Activated CD4-positive, CD25-positive, alpha-beta regulatory T cell treated with anti-CD3 and anti-CD28 coated beads, Interleukin-2, amount 50 U/mL, for 16 hours (primary cell): ENCODE results near the gene ATG10.
"Not testable (repeated sequence)": the region's sequence is repeated elsewhere in the genome, so short reads cannot be mapped to it uniquely, and the experiment has no call there.

Experiments used
- DNase-seq: peaks from one replicate; pipeline ENCODE4 v3.0.0-alpha.2; 2020; ENCODE audit warnings: low read depth, low spot score

Gene ATG10

GRCh38 chr5:81971712-81972491 lies at the start of gene ATG10:
Gene ATG10, plus strand, starts transcription at chr5:81972023. Its CDS starts 15,548 bp downstream, at chr5:81987571.
- peak; percentile 70 for DNase-seq

DNA sequence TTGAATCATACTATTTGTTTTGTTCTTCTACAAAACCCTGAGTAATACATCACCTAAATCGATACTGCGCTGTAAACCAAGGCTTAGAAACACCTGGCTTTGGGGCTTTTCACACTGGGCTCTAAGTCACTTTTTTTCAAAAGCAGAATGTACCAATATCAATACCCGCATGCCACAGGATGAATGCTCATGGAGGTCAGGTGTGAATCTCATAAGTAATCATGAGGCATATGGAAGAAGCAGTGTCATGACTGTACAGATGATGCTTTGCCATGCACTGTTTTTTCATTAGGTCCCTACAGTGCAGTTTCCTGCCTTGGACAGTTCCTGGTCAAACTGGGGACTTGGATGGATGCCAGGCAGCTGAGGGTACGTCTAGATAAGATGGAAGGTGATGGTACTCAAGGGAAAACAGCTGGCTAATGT lies 49.0 kb upstream of the ATG10 start:
- no peak for DNase-seq

DNA sequence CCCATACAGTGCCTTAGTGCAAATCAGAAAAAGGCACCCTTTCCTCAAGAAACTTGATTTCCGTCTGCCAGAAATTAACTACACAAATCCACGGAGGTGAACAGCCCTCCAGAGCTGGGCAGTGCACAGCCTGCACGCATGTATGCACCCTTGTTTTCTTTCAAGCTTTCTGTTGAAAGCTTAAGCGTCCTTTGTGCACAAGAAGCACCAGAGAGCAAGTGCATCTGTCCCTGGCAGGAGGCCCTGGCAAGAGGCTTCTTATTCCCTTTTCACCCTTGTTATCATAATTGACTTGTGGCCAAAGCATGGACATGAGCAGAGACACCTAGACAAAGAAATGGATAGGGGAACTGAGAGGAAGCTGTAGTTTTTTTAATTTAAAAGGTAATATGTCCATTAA lies 47.4 kb upstream of the ATG10 start:
- no peak for DNase-seq

GRCh38 chr5:81925009-81925408 lies 46.8 kb upstream of the ATG10 start:
- no peak for DNase-seq

DNA sequence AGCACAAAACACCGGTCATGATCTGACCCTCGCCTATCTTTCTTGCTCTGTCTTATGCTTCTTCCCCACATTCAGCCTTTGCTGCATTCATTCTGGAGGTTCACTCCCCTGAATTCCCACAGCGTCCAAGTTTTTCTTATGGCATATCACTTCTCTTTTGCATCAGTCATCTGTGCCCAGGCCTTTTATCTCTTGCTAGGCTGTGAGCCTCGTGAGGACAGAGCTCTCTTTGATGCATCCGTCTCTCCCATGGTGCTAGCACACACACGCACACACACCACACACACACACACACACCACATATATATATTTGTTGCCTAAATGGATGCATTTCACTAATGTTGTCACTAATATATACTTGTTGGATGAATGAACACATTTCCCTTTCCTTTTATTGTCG lies 45.8 kb upstream of the ATG10 start:
- DNase-seq, result no peak

- DNase-seq, result no peak
Observed at GRCh38 chr5:81936066-81936465, 35.8 kb upstream of the ATG10 start.

- DNase-seq, result no peak
Observed at GRCh38 chr5:81936750-81937149, 35.1 kb upstream of the ATG10 start.

DNA sequence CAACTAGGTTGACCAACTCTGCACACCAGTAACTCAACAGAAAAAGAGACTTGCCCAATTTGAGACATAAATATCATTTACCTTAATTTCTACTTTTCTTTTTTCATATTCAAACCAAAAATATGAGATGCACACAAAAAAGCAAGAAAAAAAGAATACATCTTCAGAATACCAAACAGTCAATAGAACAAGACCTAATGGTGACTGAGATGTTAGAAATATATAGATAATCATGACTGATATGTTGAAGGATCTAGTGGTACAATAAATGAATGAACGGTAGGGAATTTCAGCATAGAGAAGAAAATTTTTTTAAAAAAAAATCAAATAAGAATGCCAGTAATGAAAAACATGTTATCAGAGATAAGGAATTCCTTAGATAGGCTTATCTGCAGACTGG lies 29.1 kb upstream of the ATG10 start:
- DNase-seq, result no peak

DNA sequence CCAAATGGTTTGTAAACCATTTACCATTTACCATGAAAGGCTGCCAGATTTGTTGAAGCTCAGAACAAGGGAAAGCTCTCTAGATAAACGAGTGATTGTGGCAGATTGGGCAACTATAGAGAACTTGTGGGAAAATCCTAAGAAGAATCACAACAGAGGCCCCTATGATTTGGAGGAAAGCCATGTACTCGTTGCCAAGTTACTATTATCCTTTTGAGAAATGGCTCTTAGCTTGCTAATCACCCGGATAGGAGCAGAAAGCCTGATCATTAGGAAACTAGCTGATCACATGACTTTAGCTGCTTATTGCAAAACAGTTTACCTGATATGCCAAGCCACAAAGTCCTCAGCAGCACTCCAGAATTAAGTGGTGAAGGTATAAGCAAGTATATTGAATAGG lies 23.5 kb upstream of the ATG10 start:
- no peak for DNase-seq

DNA sequence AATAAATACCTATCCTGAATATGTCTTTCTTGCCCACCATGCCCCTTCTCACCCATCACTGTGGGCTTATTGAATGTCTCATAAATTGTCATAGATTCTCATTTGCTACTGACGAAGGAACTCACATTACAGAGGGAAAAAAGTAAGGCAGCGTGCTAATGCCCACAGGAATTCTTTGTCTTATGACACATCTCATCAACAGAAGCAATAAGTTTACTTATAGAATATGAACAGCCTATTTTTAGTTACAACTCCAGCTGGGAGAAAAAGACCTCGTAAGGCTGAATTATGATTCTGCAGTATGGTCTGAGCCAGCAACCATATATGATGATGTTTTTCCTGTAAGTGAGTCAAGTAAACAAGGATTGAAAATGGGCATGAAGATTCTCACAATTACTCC lies 22.4 kb upstream of the ATG10 start:
- no peak for DNase-seq

GRCh38 chr5:81950996-81951395 lies 20.8 kb upstream of the ATG10 start:
- no peak for DNase-seq

DNA sequence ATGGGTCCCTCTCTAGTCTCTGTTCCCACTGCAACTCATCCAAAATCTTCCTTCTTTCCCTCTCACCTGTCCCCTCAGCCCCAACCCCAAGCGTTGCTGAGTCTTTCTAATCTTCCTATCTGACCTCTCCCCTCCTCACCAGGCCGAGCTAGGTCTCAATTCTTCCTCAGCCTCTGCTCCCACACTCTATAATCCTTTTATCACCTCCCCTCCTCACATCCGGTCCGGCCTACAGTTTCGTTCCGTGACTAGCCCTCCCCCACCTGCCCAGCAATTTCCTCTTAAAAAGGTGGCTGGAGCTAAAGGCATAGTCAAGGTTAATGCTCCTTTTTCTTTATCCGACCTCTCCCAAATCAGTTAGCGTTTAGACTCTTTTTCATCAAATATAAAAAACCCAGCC lies 17.0 kb upstream of the ATG10 start:
- DNase-seq, result not testable (repeated sequence)

- DNase-seq, result not testable (repeated sequence)
Observed at GRCh38 chr5:81958129-81958528, 13.7 kb upstream of the ATG10 start.

- no peak for DNase-seq
Observed at GRCh38 chr5:81961651-81962440, 10.0 kb upstream of the ATG10 start.

DNA sequence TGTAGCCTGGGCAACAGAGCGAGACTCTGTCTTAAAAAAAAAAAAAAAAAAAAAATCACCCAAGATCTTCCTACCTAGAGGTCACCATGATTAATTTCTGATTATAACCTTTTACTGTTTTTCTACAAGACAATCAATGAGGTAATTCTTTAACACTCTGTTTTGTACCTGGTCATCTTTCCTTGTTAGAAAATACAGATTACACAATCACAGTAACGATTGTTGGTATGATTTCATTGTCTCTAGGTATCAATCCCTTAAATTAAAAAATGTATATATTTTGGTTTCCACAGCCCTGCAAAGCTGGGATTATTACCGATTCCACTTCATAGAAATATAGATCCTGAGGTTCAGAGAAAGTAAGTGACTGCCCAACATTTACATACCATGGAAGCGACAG lies 8.3 kb upstream of the ATG10 start:
- no peak for DNase-seq

- DNase-seq, result no peak
Observed at GRCh38 chr5:81965524-81965923, 6.3 kb upstream of the ATG10 start.

DNA sequence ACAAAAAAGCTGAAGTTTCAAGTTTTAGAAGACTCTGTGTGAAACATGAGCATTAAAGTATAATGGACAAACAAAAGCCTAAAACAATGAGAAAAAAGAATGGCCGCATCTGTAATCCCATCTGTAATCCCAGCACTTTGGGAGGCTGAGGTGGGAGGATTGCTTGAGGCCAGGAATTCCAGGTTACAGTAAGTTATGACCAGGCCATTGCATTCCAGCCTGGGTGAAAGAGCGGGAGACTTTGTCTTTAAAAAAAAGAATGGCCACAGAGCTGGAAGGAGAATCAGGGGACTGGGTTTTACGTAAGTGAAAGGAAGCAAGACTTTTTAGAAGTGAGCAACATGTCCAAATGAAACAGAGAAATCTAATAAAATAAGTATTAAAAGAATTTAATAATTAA lies 2.6 kb upstream of the ATG10 start:
- DNase-seq, result no peak

- DNase-seq, result no peak
Observed at GRCh38 chr5:81969912-81970311, 1.9 kb upstream of the ATG10 start.

DNA sequence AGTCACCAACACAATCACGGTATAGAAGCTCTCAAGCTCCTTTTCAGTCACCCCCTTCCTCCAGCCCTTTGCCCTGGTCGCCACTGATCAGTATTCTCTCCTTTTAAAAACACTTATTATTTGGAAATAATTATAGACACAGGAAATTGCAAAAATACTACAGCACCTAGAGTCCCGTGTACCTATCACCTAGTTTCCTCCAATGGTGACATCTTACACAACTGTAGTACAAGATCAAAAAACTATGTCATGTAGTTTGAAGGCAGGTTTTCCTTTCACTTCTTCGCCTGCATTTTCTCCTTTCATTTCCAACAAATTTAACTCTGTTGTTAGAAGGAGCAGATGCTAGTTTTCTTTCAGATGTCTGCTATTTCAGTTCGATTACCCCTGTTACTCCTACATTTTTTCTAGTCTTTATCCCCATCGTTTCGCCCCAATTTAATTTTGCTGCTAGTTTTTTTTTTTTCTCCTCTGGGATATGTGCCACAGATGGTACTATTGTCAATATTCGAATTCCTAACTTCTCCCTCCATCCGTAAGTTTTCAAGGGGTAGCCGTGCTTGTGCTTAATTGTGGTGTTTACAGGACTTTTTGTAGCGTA lies 612 bp upstream of the ATG10 start:
- no peak for DNase-seq

DNA sequence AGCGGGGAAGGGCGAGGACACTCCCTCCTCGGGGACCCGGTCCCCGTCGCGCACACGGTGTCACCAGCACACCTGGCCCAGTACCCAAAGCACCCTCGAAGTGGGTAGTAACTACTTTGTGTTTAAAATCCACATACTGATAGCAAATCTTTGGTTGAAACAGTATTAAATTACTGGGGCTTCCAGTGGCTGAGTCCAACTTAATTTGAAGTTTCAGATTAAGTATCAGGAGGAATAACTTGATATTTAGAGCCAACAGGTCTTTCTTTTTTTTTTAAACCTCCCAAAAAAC lies 615 bp downstream of the ATG10 start:
- no peak for DNase-seq

- DNase-seq, result no peak
Observed at GRCh38 chr5:81980160-81980559, 8.3 kb downstream of the ATG10 start.

GRCh38 chr5:81980598-81981260 lies 8.9 kb downstream of the ATG10 start:
- no peak for DNase-seq
